ENCODE data around the gene CASS4. TPM values are rescaled to one million over a fixed set of nuclear protein-coding genes. Genes with fewer than 3 reads are reported as not detected.

Gene CASS4
- total and polyA plus RNA-seq, 7 experiments from 2014 or later: 6.8 to 16.9 (median 11.5) TPM

DNA sequence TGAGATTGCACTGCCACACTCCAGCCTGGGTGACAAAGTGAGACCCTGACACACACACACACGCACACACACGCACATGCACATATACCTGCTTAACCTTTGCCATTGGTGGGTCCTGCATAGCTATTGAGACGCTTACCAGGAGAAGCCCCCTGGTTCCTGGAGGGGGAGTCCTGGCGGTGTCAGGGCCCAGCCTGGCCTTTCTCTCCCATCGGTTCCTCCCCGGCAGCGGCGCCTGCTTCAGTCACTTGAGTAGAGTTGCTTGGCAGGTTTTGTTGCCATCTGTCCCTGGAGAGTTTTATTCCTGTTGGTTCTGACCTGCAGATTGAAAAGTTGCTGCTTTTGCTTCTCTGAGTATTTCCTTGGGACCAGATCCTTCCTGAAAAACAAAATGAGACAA, 91.9 kb downstream of the CASS4 start:
- Histone ChIP-seq H3K27me3 (ENCODE audit: control insufficient read depth in 2 of 2, insufficient read depth in 2 of 2, low read length in 2 of 2) (no peaks in the 10 kb centered on the region), H3K36me3 (ENCODE audit: control insufficient read depth in 2 of 3, insufficient read depth in 3 of 3, low read length in 3 of 3) (no peaks in the 10 kb centered on the region), H3K9me3 (ENCODE audit: control insufficient read depth in 2 of 3, low read length in 3 of 3) (no peaks in the 10 kb centered on the region), H3K4me1 (ENCODE audit: control insufficient read depth in 2 of 2, insufficient read depth in 2 of 2, low read length in 2 of 2) (peaks cover 0 to 4% of the 10 kb centered on the region in 2 donors), H3K27ac (ENCODE audit: low read depth, low read length) (no peak overlapping the region), H3K4me3 (ENCODE audit: low read length) (no peak overlapping the region)
- no peak for ATAC-seq
- Mint-ChIP-seq H3K27ac (peak overlapping the region in 7 of 9 donors; percentile 13 to 82 (median 56)), H3K4me3 (peak overlapping the region in 2 of 10 donors; percentile 1 to 33), H3K27me3 (no peaks in the 10 kb centered on the region), H3K36me3 (peaks cover 0 to 9% (median 5%) of the 10 kb centered on the region in 5 donors), H3K4me1 (peaks cover 4 to 66% (median 27%) of the 10 kb centered on the region in 7 donors), H3K9me3 (no peaks in the 10 kb centered on the region)
- intact Hi-C loops (cut with micrococcal nuclease): loop anchor here in 1 of 2 donors (1.0 kb wide), 1 partner anchor 104 kb away; no protein-coding TSS in a partner anchor
- DNase-seq: no peak
- CTCF ChIA-PET: interaction anchor here (0.6 to 0.8 kb wide), 2 partner anchors 105 to 111 kb away, joined by 3 read pairs; no protein-coding TSS in a partner anchor
- POLR2A ChIA-PET: interaction anchor here (1.0 kb wide), 1 partner anchor 97 kb away, joined by 4 read pairs; no protein-coding TSS in a partner anchor

- ATAC-seq (peak; percentile 83), DNase-seq (peak in 6 of 9 donors; percentile 8 to 49 (median 32))
- no peaks in the 10 kb centered on the region for H3K27me3 ChIP-seq (ENCODE audit: control insufficient read depth in 2 of 2, insufficient read depth in 2 of 2, low read length in 2 of 2)
- peak overlapping the region; percentile 6 to 82 (median 55) for H3K27ac Mint-ChIP-seq
- H3K9me3 ChIP-seq (ENCODE audit: control insufficient read depth in 2 of 3, low read length in 3 of 3): no peaks in the 10 kb centered on the region
- peak overlapping the region in 5 of 10 donors; percentile 1 to 33 (median 21) for H3K4me3 Mint-ChIP-seq
- no peaks in the 10 kb centered on the region for H3K36me3 ChIP-seq (ENCODE audit: control insufficient read depth in 2 of 3, insufficient read depth in 3 of 3, low read length in 3 of 3)
- H3K4me3 ChIP-seq (ENCODE audit: low read length): no peak overlapping the region
- CTCF ChIA-PET: interaction anchor here (0.6 to 0.8 kb wide), 2 partner anchors 106 to 111 kb away, joined by 3 read pairs; no protein-coding TSS in a partner anchor
- H3K27ac ChIP-seq (ENCODE audit: low read depth, low read length): no peak overlapping the region
- peaks cover 0 to 4% of the 10 kb centered on the region in 2 donors for H3K4me1 ChIP-seq (ENCODE audit: control insufficient read depth in 2 of 2, insufficient read depth in 2 of 2, low read length in 2 of 2)
- POLR2A ChIA-PET: interaction anchor here (1.0 kb wide), 1 partner anchor 98 kb away, joined by 4 read pairs; no protein-coding TSS in a partner anchor
- peaks cover 4 to 67% (median 28%) of the 10 kb centered on the region in 7 donors for H3K4me1 Mint-ChIP-seq
- H3K27me3 Mint-ChIP-seq: no peaks in the 10 kb centered on the region
- intact Hi-C loops (cut with micrococcal nuclease): loop anchor here in 1 of 2 donors (1.0 kb wide), 1 partner anchor 104 kb away; no protein-coding TSS in a partner anchor
- H3K9me3 Mint-ChIP-seq: no peaks in the 10 kb centered on the region
- H3K36me3 Mint-ChIP-seq: peaks cover 0 to 9% (median 5%) of the 10 kb centered on the region in 5 donors
Measured at GRCh38 chr20:56504373-56505005, 92.4 kb downstream of the CASS4 start.

GRCh38 chr20:56506103-56506502, 94.0 kb downstream of the CASS4 start:
- Histone ChIP-seq H3K27ac (ENCODE audit: low read depth, low read length) (no peak overlapping the region), H3K9me3 (ENCODE audit: control insufficient read depth in 2 of 3, low read length in 3 of 3) (no peaks in the 10 kb centered on the region), H3K4me3 (ENCODE audit: low read length) (no peak overlapping the region), H3K4me1 (ENCODE audit: control insufficient read depth in 2 of 2, insufficient read depth in 2 of 2, low read length in 2 of 2) (peaks cover 0 to 4% of the 10 kb centered on the region in 2 donors), H3K36me3 (ENCODE audit: control insufficient read depth in 2 of 3, insufficient read depth in 3 of 3, low read length in 3 of 3) (no peaks in the 10 kb centered on the region), H3K27me3 (ENCODE audit: control insufficient read depth in 2 of 2, insufficient read depth in 2 of 2, low read length in 2 of 2) (no peaks in the 10 kb centered on the region)
- ChIA-PET POLR2A (no interaction called here), CTCF (no interaction called here)
- intact Hi-C loops (cut with micrococcal nuclease): no loop called here
- H3K27ac Mint-ChIP-seq: peak overlapping the region in 2 of 9 donors; percentile 42 to 70
- peaks cover 4 to 75% (median 36%) of the 10 kb centered on the region in 7 donors for H3K4me1 Mint-ChIP-seq
- DNase-seq: no peak
- no peaks in the 10 kb centered on the region for H3K27me3 Mint-ChIP-seq
- no peaks in the 10 kb centered on the region for H3K9me3 Mint-ChIP-seq
- no peak for ATAC-seq
- no peak overlapping the region for H3K4me3 Mint-ChIP-seq
- peaks cover 0 to 9% (median 3%) of the 10 kb centered on the region in 5 donors for H3K36me3 Mint-ChIP-seq

Other genes starting within 250 kb of the CASS4 start
- not detected for gene MC3R, start 163.5 kb upstream of the CASS4 start, total RNA-seq
- not detected for gene MC3R, start 163.5 kb upstream of the CASS4 start, polyA plus RNA-seq
- 10 to 100 TPM in 4 of 5 experiments, 1 to 10 TPM in 1; 8.1 to 31.8 (median 19.4) TPM for gene FAM210B, start 53.3 kb upstream of the CASS4 start, total RNA-seq
- 10 to 100 TPM; 40.7 to 43.2 TPM for gene FAM210B, start 53.3 kb upstream of the CASS4 start, polyA plus RNA-seq
- 10 to 100 TPM in 1 of 5 experiments, 1 to 10 TPM in 3, under 1 TPM in 1; 0.95 to 44.1 (median 1.2) TPM for gene AURKA, start 20.0 kb upstream of the CASS4 start, total RNA-seq
- under 1 TPM; 0.43 to 0.64 TPM for gene AURKA, start 20.0 kb upstream of the CASS4 start, polyA plus RNA-seq
- gene CSTF1, start 19.6 kb upstream of the CASS4 start, total RNA-seq: 10 to 100 TPM; 16.4 to 50.7 (median 46.7) TPM
- gene CSTF1, start 19.6 kb upstream of the CASS4 start, polyA plus RNA-seq: 10 to 100 TPM; 31.5 to 35.9 TPM
- gene RTF2, start 56.4 kb downstream of the CASS4 start, total RNA-seq: 100 to 1,000 TPM in 1 of 5 experiments, 10 to 100 TPM in 4; 62.5 to 118 (median 72.0) TPM
- 100 to 1,000 TPM; 156 to 157 TPM for gene RTF2, start 56.4 kb downstream of the CASS4 start, polyA plus RNA-seq
- gene FAM209A, start 112.5 kb downstream of the CASS4 start, total RNA-seq: 1 to 10 TPM; 3.4 to 6.5 (median 3.8) TPM
- gene FAM209A, start 112.5 kb downstream of the CASS4 start, polyA plus RNA-seq: under 1 TPM; 0.35 to 0.51 TPM
- gene FAM209B, start 121.0 kb downstream of the CASS4 start, total RNA-seq: 1 to 10 TPM; 1.9 to 3.9 (median 3.3) TPM
- gene FAM209B, start 121.0 kb downstream of the CASS4 start, polyA plus RNA-seq: under 1 TPM in 1 of 2 donors, not detected in 1; 0.59 TPM
- not detected for gene TFAP2C, start 217.0 kb downstream of the CASS4 start, total RNA-seq
- not detected for gene TFAP2C, start 217.0 kb downstream of the CASS4 start, polyA plus RNA-seq